Kidney (tissue), 14 donors: ENCODE results near the gene DUSP3. TPM values are rescaled to one million over a fixed set of nuclear protein-coding genes. Genes with fewer than 3 reads are reported as not detected.

Experiments used
- DNase-seq, 5 donors: peaks; one replicate each; pipeline ENCODE4 v3.0.0-alpha.2; 2013 to 2020
- FAIRE-seq: peaks from 2 replicates; lab custom pipeline; 2012; peaks lifted over from hg19 to GRCh38; lab: Jason Lieb, UNC
- H3K27ac ChIP-seq, 2 donors: one replicate each; pipeline ENCODE4 v1.7.0; 2013; ENCODE audit warnings: low read depth in 2 of 2, low read length in 2 of 2, inconsistent platforms in 1 of 2
- H3K27me3 ChIP-seq: one replicate; pipeline ENCODE4 v1.7.1; 2013; ENCODE audit warnings: low read length, inconsistent platforms; ENCODE audit not compliant: control insufficient read depth, insufficient read depth
- H3K36me3 ChIP-seq, 3 donors: one replicate each; pipeline versions ENCODE4 v1.7.0 to v1.7.1; 2013; ENCODE audit warnings: low read length in 3 of 3, control low read depth in 1 of 3, inconsistent platforms in 1 of 3; ENCODE audit not compliant: insufficient read depth in 3 of 3, control insufficient read depth in 2 of 3
- H3K4me1 ChIP-seq, 3 donors: one replicate each; pipeline versions ENCODE4 v1.7.0 to v1.7.1; 2013; ENCODE audit warnings: low read length in 3 of 3, inconsistent platforms in 1 of 3, low read depth in 1 of 3; ENCODE audit not compliant: control insufficient read depth in 2 of 3, insufficient read depth in 2 of 3
- H3K4me3 ChIP-seq, 3 donors: one replicate each; pipeline versions ENCODE4 v1.7.0 to v1.8.1; 2013; ENCODE audit warnings: low read length in 3 of 3, control low read depth in 1 of 3, inconsistent platforms in 1 of 3
- H3K9ac ChIP-seq, 3 donors: one replicate each; pipeline versions ENCODE4 v1.7.0 to v1.7.1; 2013; ENCODE audit warnings: low read length in 3 of 3, control low read depth in 1 of 3, inconsistent platforms in 1 of 3
- H3K9me3 ChIP-seq, 3 donors: one replicate each; pipeline versions ENCODE4 v1.7.0 to v1.7.1; 2013; ENCODE audit warnings: low read length in 3 of 3, control low read depth in 1 of 3, inconsistent platforms in 1 of 3; ENCODE audit not compliant: control insufficient read depth in 2 of 3, insufficient read depth in 1 of 3
- intact Hi-C: fragments of 100-400 bp; cut with DNase I; formaldehyde crosslinking; loops from one replicate; pipeline ENCODE4 v1.11.1; 2022
- polyA plus RNA-seq: library from polyadenylated mRNA; stranded (reverse); fragments of 350-450 nt; fragmentation: Illumina TruSeq; extraction: RNeasy Lipid Tissue Mini Kit (QIAGEN cat#74804); gene quantifications from one replicate; pipeline ENCODE4 v1.2.3, GENCODE V29; 2014; ENCODE audit warnings: low read depth, low replicate concordance; ENCODE audit not compliant: insufficient read depth
- total RNA-seq: library from RNA; stranded (reverse); fragmentation: NEBNext Ultra II Directional; extraction: Animal tissue kit (Norgen Biotek cat#: 25700); gene quantifications from one replicate; pipeline ENCODE4 v1.2.1, GENCODE V29; 2021
- TF ChIP-seq, protein P1 (sequence below): IDR thresholded peaks from 3 replicates; pipeline ENCODE4 v1.5.1; 2012; ENCODE audit warnings: mild to moderate bottlenecking, moderate library complexity, borderline replicate concordance; ENCODE audit not compliant: insufficient read depth; ENCODE audit errors: extremely low read depth
- donor health status: control.
- donor health status: control.
- donor health status: control.
- donor health status: control.
- donor health status: control.
- donor health status: DM: yes; HTN: yes; CAD: no.
- donor health status: Normal renal cell carcinoma (clear cell type).

The DUSP3 gene
- total and polyA plus RNA-seq, 2 donors from 2014 or later = 102 to 126 TPM

GRCh38 chr17:43791589-43791988 is 12.8 kb upstream of the DUSP3 start:
- Histone ChIP-seq H3K36me3 (no peaks in the 10 kb centered on the region), H3K4me3 (peak overlapping the region in 1 of 3 donors; percentile 25), H3K9ac (no peak overlapping the region), H3K27me3 (no peaks in the 10 kb centered on the region), H3K27ac (no peak overlapping the region), H3K9me3 (no peaks in the 10 kb centered on the region), H3K4me1 (peaks cover 0 to 3% (median 0%) of the 10 kb centered on the region in 3 donors)
- intact Hi-C loops = no loop called here
- FAIRE-seq (no peak), DNase-seq (peak in 2 of 5 donors; percentile 49 to 72)
- TF ChIP-seq, protein P1, sequence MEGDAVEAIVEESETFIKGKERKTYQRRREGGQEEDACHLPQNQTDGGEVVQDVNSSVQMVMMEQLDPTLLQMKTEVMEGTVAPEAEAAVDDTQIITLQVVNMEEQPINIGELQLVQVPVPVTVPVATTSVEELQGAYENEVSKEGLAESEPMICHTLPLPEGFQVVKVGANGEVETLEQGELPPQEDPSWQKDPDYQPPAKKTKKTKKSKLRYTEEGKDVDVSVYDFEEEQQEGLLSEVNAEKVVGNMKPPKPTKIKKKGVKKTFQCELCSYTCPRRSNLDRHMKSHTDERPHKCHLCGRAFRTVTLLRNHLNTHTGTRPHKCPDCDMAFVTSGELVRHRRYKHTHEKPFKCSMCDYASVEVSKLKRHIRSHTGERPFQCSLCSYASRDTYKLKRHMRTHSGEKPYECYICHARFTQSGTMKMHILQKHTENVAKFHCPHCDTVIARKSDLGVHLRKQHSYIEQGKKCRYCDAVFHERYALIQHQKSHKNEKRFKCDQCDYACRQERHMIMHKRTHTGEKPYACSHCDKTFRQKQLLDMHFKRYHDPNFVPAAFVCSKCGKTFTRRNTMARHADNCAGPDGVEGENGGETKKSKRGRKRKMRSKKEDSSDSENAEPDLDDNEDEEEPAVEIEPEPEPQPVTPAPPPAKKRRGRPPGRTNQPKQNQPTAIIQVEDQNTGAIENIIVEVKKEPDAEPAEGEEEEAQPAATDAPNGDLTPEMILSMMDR = no peak

DNA sequence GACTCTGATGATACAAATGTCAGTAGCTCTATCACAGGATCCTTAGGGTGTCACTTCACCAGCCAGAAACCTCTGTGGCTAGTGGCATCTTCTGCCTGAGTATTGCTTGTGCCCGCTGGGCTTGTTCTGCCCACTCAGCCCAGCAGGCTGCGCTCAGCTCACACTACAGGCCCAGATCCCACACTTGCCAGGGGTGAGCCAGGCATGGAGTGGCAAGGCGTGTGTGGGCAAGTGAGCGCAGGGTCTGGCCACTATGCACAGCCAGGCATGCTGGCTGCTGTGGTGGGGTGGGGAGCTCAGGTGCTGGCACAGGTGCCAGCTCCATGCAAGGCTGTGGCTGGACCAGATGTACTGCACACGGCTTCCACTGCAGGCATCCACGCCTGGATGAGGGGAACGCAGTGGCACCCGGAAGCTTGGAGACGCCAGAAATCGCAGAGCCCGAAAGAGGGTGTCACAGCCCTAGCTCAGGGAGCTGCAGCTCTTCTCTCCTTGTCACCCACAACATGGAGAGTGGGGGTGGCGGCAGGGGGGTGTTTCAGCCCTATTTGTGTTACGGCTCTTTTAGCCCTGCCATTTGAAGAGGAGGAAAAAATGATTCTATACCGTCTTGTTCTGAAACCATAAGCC is 11.6 kb upstream of the DUSP3 start:
- peaks cover 0 to 3% (median 0%) of the 10 kb centered on the region in 3 donors for H3K4me1 ChIP-seq
- no peaks in the 10 kb centered on the region for H3K27me3 ChIP-seq
- no peak overlapping the region for H3K4me3 ChIP-seq
- H3K27ac ChIP-seq = no peak overlapping the region
- no peaks in the 10 kb centered on the region for H3K9me3 ChIP-seq
- intact Hi-C loops = no loop called here
- peak in 1 of 5 donors; percentile 49 for DNase-seq
- H3K9ac ChIP-seq = no peak overlapping the region
- no peaks in the 10 kb centered on the region for H3K36me3 ChIP-seq
- FAIRE-seq = no peak
- TF ChIP-seq, protein P1 = no peak

- TF ChIP-seq, protein P1 = no peak
- no peak overlapping the region for H3K27ac ChIP-seq
- intact Hi-C loops = loop anchor here (10.0 kb wide), 1 partner anchor 55 kb away; the partner anchor contains the start of gene CD300LG
Measured at GRCh38 chr17:43789482-43789881, 10.7 kb upstream of the DUSP3 start.

More at GRCh38 chr17:43789482-43789881, 10.7 kb upstream of the DUSP3 start:
- FAIRE-seq (no peak), DNase-seq (no peak)
- no peak overlapping the region for H3K4me3 ChIP-seq
- no peaks in the 10 kb centered on the region for H3K9me3 ChIP-seq
- H3K36me3 ChIP-seq = no peaks in the 10 kb centered on the region
- no peak overlapping the region for H3K9ac ChIP-seq
- H3K27me3 ChIP-seq = no peaks in the 10 kb centered on the region
- peaks cover 0 to 3% (median 0%) of the 10 kb centered on the region in 3 donors for H3K4me1 ChIP-seq
